ENCODE measurements around the gene C1orf159. TPM values are rescaled to one million over a fixed set of nuclear protein-coding genes. Genes with fewer than 3 reads are reported as not detected.
A peak's percentile ranks its signal among the peaks of the same experiment; 100 is the strongest.
"Not testable (repeated sequence)": the region's sequence is repeated elsewhere in the genome, so short reads cannot be mapped to it uniquely, and the experiment has no call there.

C1orf159 gene
- total and polyA plus RNA-seq, 7 donors, result 1.5 to 6.7 (median 3.5) TPM

DNA sequence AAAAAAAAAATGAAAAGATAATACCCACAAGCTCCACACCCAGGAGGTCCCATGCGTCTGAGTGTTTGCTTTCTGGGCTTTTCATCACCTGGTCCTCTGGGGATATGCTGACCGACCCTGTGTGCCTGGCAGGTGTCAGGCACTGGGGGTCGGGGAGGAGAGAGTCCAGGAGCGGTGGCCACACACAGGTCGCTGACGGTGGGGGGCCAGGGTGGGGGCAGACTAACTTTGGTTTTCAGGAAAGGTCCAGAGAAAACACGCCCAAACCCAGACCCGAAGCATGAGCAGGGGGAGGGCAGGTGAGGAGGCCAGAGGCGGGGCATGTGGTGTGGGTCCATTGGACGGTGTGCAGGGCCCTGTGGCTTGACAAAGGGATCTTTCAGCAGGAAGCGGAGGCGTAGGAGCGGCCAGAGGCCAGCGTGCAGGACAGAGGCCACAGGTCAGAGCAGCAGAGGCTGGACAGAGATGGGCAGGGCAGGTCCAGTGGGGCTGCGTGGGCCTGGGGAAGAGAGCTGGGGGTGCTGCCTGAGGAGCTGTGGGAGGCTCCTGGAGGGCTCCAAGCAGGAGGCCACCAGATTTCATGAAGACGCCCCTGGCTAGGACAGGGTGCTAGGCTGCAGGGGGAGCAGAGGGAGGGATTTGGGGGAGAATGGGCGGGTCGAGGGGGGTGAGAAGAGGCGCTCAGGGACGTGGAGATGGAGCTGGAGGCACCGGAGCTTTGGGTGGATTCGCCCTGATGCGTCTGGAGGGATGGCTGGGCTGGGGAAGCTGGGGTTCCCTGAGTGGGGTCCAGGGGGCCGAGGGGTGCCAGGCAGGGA lies 57.6 kb downstream of the C1orf159 start:
- WGBS, 3 donors, result 17 to 20% (median 17%) methylated on average over 23 to 24 of the region's 24 CpGs
- Histone ChIP-seq H3K27ac (no peak overlapping the region), H3K4me3 (peak overlapping the region; percentile 72), H3K4me1 (no peaks in the 10 kb centered on the region), H3K36me3 (ENCODE audit: insufficient read depth in 1 of 2, low read depth in 1 of 2) (no peaks in the 10 kb centered on the region), H3K9me3 (no peaks in the 10 kb centered on the region), H3K27me3 (ENCODE audit: insufficient read depth in 3 of 3, low read length in 2 of 3) (peaks cover 0 to 60% (median 28%) of the 10 kb centered on the region in 3 donors)
- intact Hi-C loops (cut with DNase I), result no loop called here
- TF ChIP-seq, protein P1, sequence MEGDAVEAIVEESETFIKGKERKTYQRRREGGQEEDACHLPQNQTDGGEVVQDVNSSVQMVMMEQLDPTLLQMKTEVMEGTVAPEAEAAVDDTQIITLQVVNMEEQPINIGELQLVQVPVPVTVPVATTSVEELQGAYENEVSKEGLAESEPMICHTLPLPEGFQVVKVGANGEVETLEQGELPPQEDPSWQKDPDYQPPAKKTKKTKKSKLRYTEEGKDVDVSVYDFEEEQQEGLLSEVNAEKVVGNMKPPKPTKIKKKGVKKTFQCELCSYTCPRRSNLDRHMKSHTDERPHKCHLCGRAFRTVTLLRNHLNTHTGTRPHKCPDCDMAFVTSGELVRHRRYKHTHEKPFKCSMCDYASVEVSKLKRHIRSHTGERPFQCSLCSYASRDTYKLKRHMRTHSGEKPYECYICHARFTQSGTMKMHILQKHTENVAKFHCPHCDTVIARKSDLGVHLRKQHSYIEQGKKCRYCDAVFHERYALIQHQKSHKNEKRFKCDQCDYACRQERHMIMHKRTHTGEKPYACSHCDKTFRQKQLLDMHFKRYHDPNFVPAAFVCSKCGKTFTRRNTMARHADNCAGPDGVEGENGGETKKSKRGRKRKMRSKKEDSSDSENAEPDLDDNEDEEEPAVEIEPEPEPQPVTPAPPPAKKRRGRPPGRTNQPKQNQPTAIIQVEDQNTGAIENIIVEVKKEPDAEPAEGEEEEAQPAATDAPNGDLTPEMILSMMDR (IDR thresholded peaks at IDR 0.05), result no peak
- ATAC-seq (no peak), DNase-seq (no peak)

DNA sequence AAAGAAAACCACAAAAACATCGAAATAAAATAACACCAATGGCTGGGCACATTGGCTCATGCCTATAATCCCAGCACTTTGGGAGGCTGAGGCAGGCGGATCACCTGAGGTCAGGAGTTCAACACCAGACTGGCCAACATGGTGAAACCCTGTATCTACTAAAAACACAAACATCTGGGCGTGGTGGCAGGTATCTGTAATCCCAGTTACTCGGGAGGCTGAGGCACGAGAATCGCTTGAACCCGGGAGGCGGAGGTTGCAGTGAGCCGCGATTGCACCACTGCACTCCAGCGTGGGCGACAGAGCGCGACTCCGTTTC lies 58.2 kb downstream of the C1orf159 start:
- H3K4me3 ChIP-seq; H3K27ac ChIP-seq; ATAC-seq; H3K36me3 ChIP-seq (ENCODE audit: insufficient read depth in 1 of 2, low read depth in 1 of 2); H3K9me3 ChIP-seq; H3K4me1 ChIP-seq; DNase-seq; intact Hi-C loops (cut with DNase I): not testable (repeated sequence)
- H3K27me3 ChIP-seq (ENCODE audit: insufficient read depth in 3 of 3, low read length in 2 of 3), result peaks cover 0 to 55% (median 25%) of the 10 kb centered on the region in 3 donors
- 68 to 71% (median 70%) methylated on average over 15 of the region's 15 CpGs for WGBS, 3 donors

DNA sequence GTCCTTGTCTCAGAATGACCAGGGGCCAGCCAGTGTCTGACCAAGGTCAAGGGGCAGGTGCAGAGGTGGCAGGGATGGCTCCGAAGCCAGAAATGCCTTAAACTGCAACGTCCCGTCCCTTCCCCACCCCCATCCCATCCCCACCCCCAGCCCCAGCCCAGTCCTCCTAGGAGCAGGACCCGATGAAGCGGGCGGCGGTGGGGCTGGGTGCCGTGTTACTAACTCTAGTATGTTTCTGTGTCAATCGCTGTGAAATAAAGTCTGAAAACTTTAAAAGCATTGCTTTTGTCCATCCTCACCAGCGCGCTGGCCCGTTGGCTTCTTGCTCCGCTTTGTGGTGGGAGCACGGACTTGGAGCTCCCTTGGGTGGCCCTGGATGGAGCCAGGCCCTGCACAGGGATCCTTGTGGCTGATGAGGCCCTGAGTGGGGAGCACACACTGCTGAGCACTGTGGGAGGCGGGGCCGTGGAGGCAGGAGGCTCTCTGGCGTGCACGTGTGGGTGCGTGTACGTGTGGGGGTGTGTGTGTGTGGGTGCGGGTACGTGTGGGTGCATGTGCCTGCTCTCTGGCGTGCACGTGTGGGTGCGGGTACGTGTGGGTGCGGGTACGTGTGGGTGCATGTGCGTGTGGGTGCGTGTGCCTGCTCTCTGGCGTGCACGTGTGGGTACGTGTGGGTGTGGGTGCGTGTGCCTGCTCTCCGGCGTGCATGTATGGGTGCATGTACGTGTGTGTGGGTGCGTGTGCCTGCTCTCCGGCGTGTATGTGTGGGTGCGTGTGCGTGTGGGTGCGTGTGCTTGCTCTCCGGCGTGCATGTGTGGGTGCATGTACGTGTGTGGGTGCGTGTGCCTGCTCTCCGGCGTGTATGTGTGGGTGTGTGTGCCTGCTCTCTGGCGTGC lies 59.8 kb downstream of the C1orf159 start:
- Histone ChIP-seq H3K4me3 (no peak overlapping the region), H3K9me3 (no peaks in the 10 kb centered on the region), H3K4me1 (no peaks in the 10 kb centered on the region), H3K27me3 (ENCODE audit: insufficient read depth in 3 of 3, low read length in 2 of 3) (peaks cover 0 to 41% (median 16%) of the 10 kb centered on the region in 3 donors), H3K36me3 (ENCODE audit: insufficient read depth in 1 of 2, low read depth in 1 of 2) (no peaks in the 10 kb centered on the region), H3K27ac (no peak overlapping the region)
- ATAC-seq (no peak), DNase-seq (no peak)
- intact Hi-C loops (cut with DNase I), result no loop called here
- TF ChIP-seq, protein P1 (IDR thresholded peaks at IDR 0.05), result no peak
- WGBS, 3 donors, result 83 to 88% (median 84%) methylated on average over 46 to 50 of the region's 50 CpGs

DNA sequence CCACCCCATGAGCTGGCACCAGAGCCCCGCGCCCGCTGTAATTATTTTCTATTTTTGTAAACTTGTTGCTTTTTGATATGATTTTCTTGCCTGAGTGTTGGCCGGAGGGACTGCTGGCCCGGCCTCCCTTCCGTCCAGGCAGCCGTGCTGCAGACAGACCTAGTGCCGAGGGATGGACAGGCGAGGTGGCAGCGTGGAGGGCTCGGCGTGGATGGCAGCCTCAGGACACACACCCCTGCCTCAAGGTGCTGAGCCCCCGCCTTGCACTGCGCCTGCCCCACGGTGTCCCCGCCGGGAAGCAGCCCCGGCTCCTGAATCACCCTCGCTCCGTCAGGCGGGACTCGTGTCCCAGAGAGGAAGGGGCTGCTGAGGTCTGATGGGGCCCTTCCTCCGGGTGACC lies 60.9 kb downstream of the C1orf159 start:
- Histone ChIP-seq H3K4me1 (no peaks in the 10 kb centered on the region), H3K27ac (no peak overlapping the region), H3K4me3 (no peak overlapping the region), H3K27me3 (ENCODE audit: insufficient read depth in 3 of 3, low read length in 2 of 3) (peaks cover 0 to 31% (median 10%) of the 10 kb centered on the region in 3 donors), H3K9me3 (no peaks in the 10 kb centered on the region), H3K36me3 (ENCODE audit: insufficient read depth in 1 of 2, low read depth in 1 of 2) (no peaks in the 10 kb centered on the region)
- DNase-seq (no peak), ATAC-seq (no peak)
- TF ChIP-seq, protein P1 (IDR thresholded peaks at IDR 0.05), result no peak
- 86 to 91% (median 91%) methylated on average over 22 to 23 of the region's 23 CpGs for WGBS, 3 donors
- intact Hi-C loops (cut with DNase I), result no loop called here

DNA sequence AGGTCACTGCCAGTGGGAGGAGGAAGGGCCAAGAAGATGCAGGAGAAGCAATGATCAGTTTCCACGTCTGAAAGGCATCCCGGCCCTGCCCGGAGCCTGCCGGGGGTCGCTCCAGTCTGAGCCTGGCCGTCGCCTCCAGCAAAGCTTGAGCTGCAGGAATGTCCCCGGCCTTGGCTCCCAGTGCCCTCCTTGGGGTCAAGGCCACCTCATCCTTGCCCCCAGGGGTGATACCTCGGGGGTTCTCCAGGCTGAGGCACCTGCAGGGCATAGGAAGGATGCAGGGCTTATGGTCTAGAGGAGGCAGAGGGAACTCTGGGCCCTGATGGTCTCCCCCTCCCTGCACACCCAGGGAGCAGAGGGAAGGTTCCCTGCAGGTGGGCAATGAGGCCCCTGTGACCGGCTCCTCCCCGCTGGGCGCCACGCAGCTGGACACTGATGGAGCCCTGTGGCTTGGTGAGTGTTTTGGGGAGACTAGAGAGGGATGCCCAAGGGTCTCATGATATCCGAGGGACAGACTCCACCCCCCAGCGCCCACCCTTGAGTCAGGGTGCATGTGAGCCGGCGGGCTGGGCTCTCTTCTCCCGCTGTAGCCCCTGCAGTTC lies 61.7 kb downstream of the C1orf159 start:
- ATAC-seq, result no peak
- no peaks in the 10 kb centered on the region for H3K36me3 ChIP-seq (ENCODE audit: insufficient read depth in 1 of 2, low read depth in 1 of 2)
- no peaks in the 10 kb centered on the region for H3K4me1 ChIP-seq
- WGBS, 3 donors, result 90 to 91% (median 90%) methylated on average over 15 to 18 of the region's 18 CpGs
- H3K4me3 ChIP-seq, result no peak overlapping the region
- H3K9me3 ChIP-seq, result no peaks in the 10 kb centered on the region
- TF ChIP-seq, protein P1 (IDR thresholded peaks at IDR 0.05), result no peak
- no peak for DNase-seq
- H3K27ac ChIP-seq, result no peak overlapping the region
- H3K27me3 ChIP-seq (ENCODE audit: insufficient read depth in 3 of 3, low read length in 2 of 3), result peaks cover 0 to 24% (median 7%) of the 10 kb centered on the region in 3 donors
- intact Hi-C loops (cut with DNase I), result no loop called here
